ENCODE measurements around the gene DDX6.

DNA sequence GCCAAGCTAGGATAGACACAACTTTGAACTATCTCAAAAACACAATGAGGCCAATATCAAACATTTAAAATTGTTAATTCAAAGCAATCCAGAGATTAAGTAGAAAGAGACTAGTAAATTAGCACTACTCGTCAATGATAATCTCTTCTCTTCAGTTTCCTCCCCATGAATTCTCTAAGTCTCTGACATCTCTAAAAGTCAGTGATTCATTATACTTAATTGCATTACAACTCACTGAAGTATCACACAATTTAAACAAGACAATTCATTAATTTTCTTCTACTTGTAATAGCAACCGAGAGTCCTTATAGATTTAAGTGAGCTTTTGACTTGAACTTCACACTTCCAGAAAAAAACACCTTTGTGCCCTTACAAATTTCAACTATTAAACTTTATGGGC is 4.3 kb downstream of the DDX6 start:
- TF ChIP-seq, protein P1, sequence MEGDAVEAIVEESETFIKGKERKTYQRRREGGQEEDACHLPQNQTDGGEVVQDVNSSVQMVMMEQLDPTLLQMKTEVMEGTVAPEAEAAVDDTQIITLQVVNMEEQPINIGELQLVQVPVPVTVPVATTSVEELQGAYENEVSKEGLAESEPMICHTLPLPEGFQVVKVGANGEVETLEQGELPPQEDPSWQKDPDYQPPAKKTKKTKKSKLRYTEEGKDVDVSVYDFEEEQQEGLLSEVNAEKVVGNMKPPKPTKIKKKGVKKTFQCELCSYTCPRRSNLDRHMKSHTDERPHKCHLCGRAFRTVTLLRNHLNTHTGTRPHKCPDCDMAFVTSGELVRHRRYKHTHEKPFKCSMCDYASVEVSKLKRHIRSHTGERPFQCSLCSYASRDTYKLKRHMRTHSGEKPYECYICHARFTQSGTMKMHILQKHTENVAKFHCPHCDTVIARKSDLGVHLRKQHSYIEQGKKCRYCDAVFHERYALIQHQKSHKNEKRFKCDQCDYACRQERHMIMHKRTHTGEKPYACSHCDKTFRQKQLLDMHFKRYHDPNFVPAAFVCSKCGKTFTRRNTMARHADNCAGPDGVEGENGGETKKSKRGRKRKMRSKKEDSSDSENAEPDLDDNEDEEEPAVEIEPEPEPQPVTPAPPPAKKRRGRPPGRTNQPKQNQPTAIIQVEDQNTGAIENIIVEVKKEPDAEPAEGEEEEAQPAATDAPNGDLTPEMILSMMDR (conservative IDR thresholded peaks at IDR 0.05; ENCODE audit: low read depth in 2 of 2): no peak
- no peak for TF ChIP-seq POLR2AphosphoS5 (IDR thresholded peaks at IDR 0.05; ENCODE audit: low read depth)
- TF ChIP-seq EZH2 (IDR thresholded peaks at IDR 0.05; ENCODE audit: low read depth, unreplicated experiment): no peak
- no peak for TF ChIP-seq NANOG (IDR thresholded peaks at IDR 0.05; ENCODE audit: borderline replicate concordance)
- no peak for TF ChIP-seq REST (IDR thresholded peaks at IDR 0.05; ENCODE audit: unreplicated experiment)
